GM19239 (cell line): ENCODE data around the gene IPO11.
"Not testable (repeated sequence)": the region's sequence is repeated elsewhere in the genome, so short reads cannot be mapped to it uniquely, and the experiment has no call there.

Experiments used
- DNase-seq: peaks from one replicate; pipeline ENCODE4 v3.0.0; 2011; ENCODE audit warnings: low spot score; ENCODE audit not compliant: insufficient read length
- FAIRE-seq: peaks from 2 replicates; lab custom pipeline; 2011; peaks lifted over from hg19 to GRCh38; lab: Jason Lieb, UNC

The IPO11 gene

GRCh38 chr5:62627121-62627520 lies 214.6 kb downstream of the IPO11 start:
- DNase-seq (no peak), FAIRE-seq (no peak)

GRCh38 chr5:62627901-62628300 lies 215.3 kb downstream of the IPO11 start:
- FAIRE-seq: no peak
- DNase-seq: no peak

- no peak for FAIRE-seq
- DNase-seq: no peak
These were observed 219.5 kb downstream of the IPO11 start for GRCh38 chr5:62631909-62632580.

- DNase-seq: no peak
- no peak for FAIRE-seq
These were observed 220.7 kb downstream of the IPO11 start for GRCh38 chr5:62633243-62633642.

GRCh38 chr5:62640446-62640845 lies 227.9 kb downstream of the IPO11 start:
- no peak for DNase-seq
- FAIRE-seq: no peak

- FAIRE-seq (no peak), DNase-seq (no peak)
These were observed 229.9 kb downstream of the IPO11 start for GRCh38 chr5:62642468-62642867.

- FAIRE-seq: no peak
These were observed 231.2 kb downstream of the IPO11 start for GRCh38 chr5:62643556-62644451.

GRCh38 chr5:62645223-62645622 lies 232.7 kb downstream of the IPO11 start:
- no peak for DNase-seq
- no peak for FAIRE-seq

More at GRCh38 chr5:62643556-62644451, 231.2 kb downstream of the IPO11 start:
- DNase-seq: no peak

GRCh38 chr5:62647241-62647640 lies 234.7 kb downstream of the IPO11 start:
- FAIRE-seq (no peak), DNase-seq (no peak)

- no peak for FAIRE-seq
- DNase-seq: no peak
These were observed 236.5 kb downstream of the IPO11 start for GRCh38 chr5:62649025-62649424.

GRCh38 chr5:62649476-62650113 lies 237.0 kb downstream of the IPO11 start:
- FAIRE-seq: no peak

GRCh38 chr5:62650197-62650596 lies 237.6 kb downstream of the IPO11 start:
- no peak for FAIRE-seq
- no peak for DNase-seq

More at GRCh38 chr5:62649476-62650113, 237.0 kb downstream of the IPO11 start:
- no peak for DNase-seq

GRCh38 chr5:62652225-62652624 lies 239.7 kb downstream of the IPO11 start:
- FAIRE-seq: no peak

GRCh38 chr5:62653001-62653863 lies 240.7 kb downstream of the IPO11 start:
- DNase-seq (no peak), FAIRE-seq (no peak)

More at GRCh38 chr5:62652225-62652624, 239.7 kb downstream of the IPO11 start:
- DNase-seq: no peak

GRCh38 chr5:62653864-62654575 lies 241.5 kb downstream of the IPO11 start:
- FAIRE-seq (no peak), DNase-seq (no peak)

- DNase-seq, FAIRE-seq: not testable (repeated sequence)
These were observed 245.2 kb downstream of the IPO11 start for GRCh38 chr5:62657772-62658171.

GRCh38 chr5:62661126-62661525 lies 248.6 kb downstream of the IPO11 start:
- no peak for FAIRE-seq

GRCh38 chr5:62662521-62662920 lies 250.0 kb downstream of the IPO11 start:
- FAIRE-seq (no peak), DNase-seq (no peak)

More at GRCh38 chr5:62661126-62661525, 248.6 kb downstream of the IPO11 start:
- DNase-seq: no peak

GRCh38 chr5:62671479-62671878 lies 258.9 kb downstream of the IPO11 start:
- DNase-seq (no peak), FAIRE-seq (no peak)
